HepG2 (cell line): Measurements from ENCODE around the gene ZNF814. TPM values are rescaled to one million over a fixed set of nuclear protein-coding genes. Genes with fewer than 3 reads are reported as not detected.

ENCODE experiments used
- BHLHE40 ChIP-seq: IDR thresholded peaks from 2 replicates; pipeline ENCODE4 v1.6.1; 2011; ENCODE audit warnings: low read length, improper control_type of control experiment
- CREM ChIP-seq, 2 experiments: sonication (generic) in 1 of 2; formaldehyde crosslinking in 1 of 2; IDR thresholded peaks; 2 replicates each; pipeline versions ENCODE4 v1.4.0 to v1.6.1; 2016 to 2020; ENCODE audit warnings: antibody characterized with exemption in 1 of 2, mild to moderate bottlenecking in 1 of 2, missing genetic modification reagents in 1 of 2
- GMEB1 ChIP-seq: sonication (generic); formaldehyde crosslinking; IDR thresholded peaks from 2 replicates; pipeline ENCODE4 v1.5.1; 2020; ENCODE audit warnings: missing genetic modification reagents, mild to moderate bottlenecking, borderline replicate concordance
- HNF1A ChIP-seq, 2 experiments: sonication (generic) in 1 of 2; formaldehyde crosslinking in 1 of 2; IDR thresholded peaks; 2 replicates each; pipeline versions ENCODE4 v1.4.0 to v1.6.1; 2016 to 2020; ENCODE audit warnings: borderline replicate concordance in 1 of 2, low read depth in 1 of 2, mild to moderate bottlenecking in 1 of 2, missing genetic modification reagents in 1 of 2
- HNRNPLL ChIP-seq: fragments of 200-400 bp; formaldehyde crosslinking; IDR thresholded peaks from 2 replicates; pipeline ENCODE4 v1.6.1; 2017; ENCODE audit warnings: mild to moderate bottlenecking, low read depth, low read length; ENCODE audit not compliant: poor library complexity, severe bottlenecking
- HOXA7 ChIP-seq: sonication (generic); formaldehyde crosslinking; IDR thresholded peaks from 2 replicates; pipeline ENCODE4 v1.8.1; 2022; ENCODE audit warnings: mild to moderate bottlenecking, missing genetic modification reagents, moderate library complexity
- HOXD1 ChIP-seq: sonication (generic); formaldehyde crosslinking; IDR thresholded peaks from 2 replicates; pipeline ENCODE4 v1.5.0; 2020; ENCODE audit warnings: missing genetic modification reagents
- KLF12 ChIP-seq: sonication (generic); formaldehyde crosslinking; IDR thresholded peaks from 2 replicates; pipeline ENCODE4 v1.4.0; 2020; ENCODE audit warnings: missing genetic modification reagents, borderline replicate concordance
- RBAK ChIP-seq: sonication (generic); formaldehyde crosslinking; IDR thresholded peaks from 2 replicates; pipeline ENCODE4 v1.5.1; 2020; ENCODE audit warnings: mild to moderate bottlenecking, missing genetic modification reagents
- YY1 ChIP-seq: IDR thresholded peaks from 2 replicates; pipeline ENCODE4 v1.6.1; 2011; ENCODE audit warnings: low read length, low read depth, moderate library complexity, mild to moderate bottlenecking; ENCODE audit not compliant: insufficient read depth, insufficient replicate concordance
- ZBTB44 ChIP-seq: sonication (generic); formaldehyde crosslinking; IDR thresholded peaks from 2 replicates; pipeline ENCODE4 v1.4.0; 2020; ENCODE audit warnings: missing genetic modification reagents
- ZBTB46 ChIP-seq: sonication (generic); formaldehyde crosslinking; IDR thresholded peaks from 2 replicates; pipeline ENCODE4 v1.4.0; 2020; ENCODE audit warnings: mild to moderate bottlenecking, missing genetic modification reagents, borderline replicate concordance
- ZFP62 ChIP-seq: sonication (generic); formaldehyde crosslinking; IDR thresholded peaks from 2 replicates; pipeline ENCODE4 v1.4.0; 2020; ENCODE audit warnings: missing genetic modification reagents
- ZNF605 ChIP-seq: sonication (generic); formaldehyde crosslinking; IDR thresholded peaks from 2 replicates; pipeline ENCODE4 v1.8.0; 2022; ENCODE audit warnings: mild to moderate bottlenecking, missing genetic modification reagents
- polyA plus RNA-seq, 8 experiments: library from polyadenylated mRNA; depleted of rRNA in 3 of 8; stranded (reverse) in 7 of 8; unstranded in 1 of 8; fragments of >200 nt; fragmentation: Illumina TruSeq in 4 of 8; extraction: Trizol in 4 of 8; gene quantifications; 2 replicates each; pipeline versions ENCODE4 v1.2.1 to v1.2.3, GENCODE V29; 2011 to 2016; ENCODE audit warnings: low read depth in 4 of 8, missing spikeins in 1 of 8, mixed read lengths in 1 of 8; ENCODE audit not compliant: insufficient read depth in 1 of 8
- total RNA-seq, 5 experiments: library from RNA; depleted of rRNA; stranded (reverse); fragments of >200 nt; fragmentation: Illumina TruSeq; extraction: Trizol; gene quantifications; 2 replicates each; pipeline ENCODE4 v1.2.3, GENCODE V29; 2016; ENCODE audit warnings: low read depth in 1 of 5

ZNF814 gene
- total and polyA plus RNA-seq, 2 of the 13 experiments (the other 11 are each of a cell fraction or from before 2014, with no cell fraction given) = 2.5 to 3.4 TPM

- TF ChIP-seq ZBTB46 (CRISPR knock-in tag) (no peak), BHLHE40 (no peak; the same call in 1 of the 2 replicates), GMEB1 (CRISPR knock-in tag) (peak; percentile 90), HNF1A (IDR thresholded peaks at IDR 0.05; ENCODE audit: low read depth) (no peak), HNF1A (CRISPR knock-in tag; IDR thresholded peaks at IDR 0.05; ENCODE audit: borderline replicate concordance) (0 out of 2 replicates have a peak, but pooled peaks have one; percentile 36), HOXA7 (CRISPR knock-in tag) (no peak), KLF12 (CRISPR knock-in tag) (no peak), CREM (IDR thresholded peaks at IDR 0.05) (peak; percentile 94), CREM (CRISPR knock-in tag; IDR thresholded peaks at IDR 0.05) (no peak), HOXD1 (CRISPR knock-in tag) (0 out of 2 replicates have a peak, but pooled peaks have one; percentile 43), YY1 (peak; percentile 81), HNRNPLL (peak; percentile 81), ZFP62 (CRISPR knock-in tag) (no peak), RBAK (0 out of 2 replicates have a peak, but pooled peaks have one; percentile 12), ZNF605 (CRISPR knock-in tag) (no peak), ZBTB44 (no peak)
These were observed 74.2 kb downstream of the ZNF814 start, which contains the start of gene ZNF552 (continued) for GRCh38 chr19:57814505-57815246.
